HUES48 (cell line): ENCODE results near the gene VPS4A.
A peak's percentile ranks its signal among the peaks of the same experiment; 100 is the strongest.

Experiments
- H3K27ac ChIP-seq: one replicate; pipeline ENCODE4 v1.7.0; 2013; ENCODE audit warnings: low read depth, low read length, inconsistent platforms
- H3K27me3 ChIP-seq: 2 replicates; pipeline ENCODE4 v1.6.1; 2013; ENCODE audit warnings: mild to moderate bottlenecking, low read length; ENCODE audit not compliant: control insufficient read depth, insufficient read depth
- H3K36me3 ChIP-seq: 2 replicates; pipeline ENCODE4 v1.6.1; 2013; ENCODE audit warnings: low read length; ENCODE audit not compliant: control insufficient read depth, insufficient read depth
- H3K4me1 ChIP-seq: 2 replicates; pipeline ENCODE4 v1.6.1; 2013; ENCODE audit warnings: mild to moderate bottlenecking, low read length; ENCODE audit not compliant: control insufficient read depth, insufficient read depth
- H3K4me3 ChIP-seq: 2 replicates; pipeline ENCODE4 v1.5.1; 2013; ENCODE audit warnings: mild to moderate bottlenecking, low read depth, low read length
- H3K9ac ChIP-seq: 2 replicates; pipeline ENCODE4 v1.6.1; 2013; ENCODE audit warnings: mild to moderate bottlenecking, low read depth, low read length, moderate library complexity
- H3K9me3 ChIP-seq: 2 replicates; pipeline ENCODE4 v1.6.1; 2013; ENCODE audit warnings: low read length; ENCODE audit not compliant: control insufficient read depth, insufficient read depth

Gene VPS4A

DNA sequence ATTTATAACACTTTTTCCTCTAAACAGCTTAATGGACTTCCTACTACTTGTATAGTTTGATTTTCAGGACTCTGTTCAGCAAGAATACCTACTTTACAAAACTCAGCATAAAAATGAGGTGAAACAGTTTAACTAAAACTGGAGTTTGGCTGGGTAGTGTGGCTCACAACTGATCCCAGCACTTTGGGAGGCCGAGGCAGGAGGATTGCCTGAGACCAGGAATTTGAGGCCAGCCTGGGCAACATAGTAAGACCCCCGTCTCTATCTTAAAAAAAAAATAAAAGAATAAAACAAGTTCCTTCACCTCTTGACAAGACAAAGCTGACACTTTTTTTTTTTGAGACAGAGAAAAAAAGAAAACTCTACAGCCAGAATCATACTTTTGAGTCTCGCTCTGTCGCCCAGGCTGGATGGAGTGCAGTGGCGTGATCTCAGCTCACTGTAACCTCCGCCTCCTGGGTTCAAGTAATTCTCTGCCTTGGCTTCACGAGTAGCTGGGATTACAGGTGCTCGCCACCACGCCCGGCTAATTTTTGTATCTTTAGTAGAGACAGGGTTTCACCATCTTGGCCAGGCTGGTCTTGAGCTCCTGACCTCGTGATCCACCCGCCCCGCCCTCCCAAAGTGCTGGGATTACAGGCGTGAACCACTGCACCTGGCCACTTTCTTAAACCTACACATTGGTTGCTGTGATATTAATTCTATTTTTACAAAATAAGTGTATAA, 16.6 kb downstream of the VPS4A start:
- Histone ChIP-seq H3K9me3 (no peaks in the 10 kb centered on the region), H3K4me3 (no peak overlapping the region; the same call in none of the 2 replicates), H3K27ac (no peak overlapping the region), H3K36me3 (peaks cover 67% of the 10 kb centered on the region), H3K9ac (no peak overlapping the region), H3K27me3 (no peaks in the 10 kb centered on the region), H3K4me1 (peaks cover 12% of the 10 kb centered on the region)

DNA sequence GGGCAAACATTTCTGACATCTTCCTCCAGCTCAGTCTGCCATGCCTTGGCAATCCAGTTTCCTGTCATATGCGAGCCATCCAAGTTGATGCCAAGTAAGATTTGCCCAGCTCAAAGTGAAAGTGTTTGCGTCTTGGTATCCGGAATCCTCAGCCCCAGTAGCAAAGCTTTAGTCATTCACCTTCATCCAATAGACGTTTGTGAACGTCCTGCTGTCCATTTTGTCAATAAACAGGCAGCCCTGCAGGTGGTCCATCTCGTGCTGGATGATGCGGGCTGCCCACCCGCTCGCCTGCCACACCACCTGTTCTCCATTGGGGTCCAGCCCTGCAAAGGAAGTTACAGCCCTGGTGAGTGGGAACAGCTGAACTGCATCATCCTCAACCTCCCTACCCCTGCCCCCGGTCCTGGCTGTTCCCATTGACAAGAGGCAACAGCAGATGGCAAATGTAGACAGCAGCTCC, 17.7 kb downstream of the VPS4A start:
- Histone ChIP-seq H3K27me3 (no peaks in the 10 kb centered on the region), H3K9me3 (no peaks in the 10 kb centered on the region), H3K4me1 (peaks cover 12% of the 10 kb centered on the region), H3K36me3 (peaks cover 68% of the 10 kb centered on the region), H3K4me3 (peak overlapping the region; percentile 88), H3K9ac (peak overlapping the region; percentile 96), H3K27ac (no peak overlapping the region)

GRCh38 chr16:69329369-69330285, 18.5 kb downstream of the VPS4A start:
- peak overlapping the region; percentile 96 for H3K27ac ChIP-seq
- H3K4me1 ChIP-seq, result peaks cover 12% of the 10 kb centered on the region
- H3K4me3 ChIP-seq, result peak overlapping the region; percentile 88
- peak overlapping the region; percentile 96 for H3K9ac ChIP-seq
- H3K27me3 ChIP-seq, result no peaks in the 10 kb centered on the region
- peaks cover 68% of the 10 kb centered on the region for H3K36me3 ChIP-seq
- H3K9me3 ChIP-seq, result no peaks in the 10 kb centered on the region

DNA sequence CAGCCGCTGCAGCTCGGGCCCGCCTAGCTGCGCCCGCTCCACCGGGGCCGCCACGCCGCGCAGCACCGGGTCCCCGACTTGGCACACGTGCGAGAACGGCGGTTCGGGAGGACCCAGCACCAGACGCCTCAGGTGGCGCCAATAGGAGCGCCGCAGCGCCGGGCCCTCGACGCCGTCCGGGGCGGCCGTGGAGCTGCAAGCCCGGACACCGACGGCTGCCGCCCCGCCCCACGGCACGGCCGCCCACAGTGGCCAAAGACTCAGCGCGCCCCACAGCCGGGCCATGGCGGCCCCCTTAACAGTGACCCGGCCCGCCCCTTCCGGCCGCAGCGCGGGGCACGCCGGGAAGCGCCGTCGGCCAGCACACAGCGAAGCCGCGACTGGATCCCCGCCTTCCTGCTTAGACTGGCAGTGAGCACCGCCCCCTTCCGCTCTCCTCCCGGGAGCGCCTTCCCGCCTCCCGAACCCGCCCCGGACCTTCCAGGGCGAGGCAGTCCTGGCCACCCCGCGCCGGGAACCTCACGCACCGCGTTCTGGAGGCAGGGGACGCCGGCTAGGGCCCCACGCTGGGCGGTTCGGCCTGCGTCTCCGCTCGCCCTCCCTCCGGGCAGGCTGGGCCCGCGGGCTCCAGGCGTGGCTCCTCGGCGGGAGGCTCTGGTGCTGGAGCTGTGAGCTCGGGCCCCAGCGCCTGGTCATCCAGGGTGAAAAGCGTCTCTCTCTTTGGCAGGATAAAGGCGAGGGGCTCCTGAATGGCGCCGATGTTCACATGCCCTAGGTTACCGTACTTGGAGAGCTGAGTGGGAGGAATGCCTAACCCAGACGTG, 19.3 kb downstream of the VPS4A start, which contains the start of gene PDF:
PDF (minus strand) TSS at position 303 of the 824 bp plus-strand sequence; CDS start at position 285, 18 bp downstream.
- Histone ChIP-seq H3K36me3 (peaks cover 70% of the 10 kb centered on the region), H3K27ac (peak within 1 kb of the TSS; percentile 96), H3K9me3 (no peaks in the 10 kb centered on the region), H3K27me3 (no peaks in the 10 kb centered on the region), H3K4me3 (peak within 1 kb of the TSS; percentile 88), H3K4me1 (peaks cover 12% of the 10 kb centered on the region), H3K9ac (peak within 1 kb of the TSS; percentile 96)

- H3K36me3 ChIP-seq, result peaks cover 55% of the 10 kb centered on the region
- no peak overlapping the region for H3K4me3 ChIP-seq
- no peaks in the 10 kb centered on the region for H3K4me1 ChIP-seq
- H3K9me3 ChIP-seq, result no peaks in the 10 kb centered on the region
- H3K9ac ChIP-seq, result no peak overlapping the region
- no peak overlapping the region for H3K27ac ChIP-seq
- no peaks in the 10 kb centered on the region for H3K27me3 ChIP-seq
These were observed 23.5 kb downstream of the VPS4A start for GRCh38 chr16:69334696-69335095.

GRCh38 chr16:69338557-69339288, 27.6 kb downstream of the VPS4A start:
- H3K4me1 ChIP-seq, result 0 out of 2 replicates have a peak, but pooled peaks cover 3% of the 10 kb centered on the region
- H3K36me3 ChIP-seq, result peaks cover 65% of the 10 kb centered on the region
- peak overlapping the region; percentile 91 for H3K27ac ChIP-seq
- H3K9ac ChIP-seq, result peak overlapping the region; percentile 92
- no peaks in the 10 kb centered on the region for H3K27me3 ChIP-seq
- no peaks in the 10 kb centered on the region for H3K9me3 ChIP-seq
- H3K4me3 ChIP-seq, result peak overlapping the region; percentile 90

DNA sequence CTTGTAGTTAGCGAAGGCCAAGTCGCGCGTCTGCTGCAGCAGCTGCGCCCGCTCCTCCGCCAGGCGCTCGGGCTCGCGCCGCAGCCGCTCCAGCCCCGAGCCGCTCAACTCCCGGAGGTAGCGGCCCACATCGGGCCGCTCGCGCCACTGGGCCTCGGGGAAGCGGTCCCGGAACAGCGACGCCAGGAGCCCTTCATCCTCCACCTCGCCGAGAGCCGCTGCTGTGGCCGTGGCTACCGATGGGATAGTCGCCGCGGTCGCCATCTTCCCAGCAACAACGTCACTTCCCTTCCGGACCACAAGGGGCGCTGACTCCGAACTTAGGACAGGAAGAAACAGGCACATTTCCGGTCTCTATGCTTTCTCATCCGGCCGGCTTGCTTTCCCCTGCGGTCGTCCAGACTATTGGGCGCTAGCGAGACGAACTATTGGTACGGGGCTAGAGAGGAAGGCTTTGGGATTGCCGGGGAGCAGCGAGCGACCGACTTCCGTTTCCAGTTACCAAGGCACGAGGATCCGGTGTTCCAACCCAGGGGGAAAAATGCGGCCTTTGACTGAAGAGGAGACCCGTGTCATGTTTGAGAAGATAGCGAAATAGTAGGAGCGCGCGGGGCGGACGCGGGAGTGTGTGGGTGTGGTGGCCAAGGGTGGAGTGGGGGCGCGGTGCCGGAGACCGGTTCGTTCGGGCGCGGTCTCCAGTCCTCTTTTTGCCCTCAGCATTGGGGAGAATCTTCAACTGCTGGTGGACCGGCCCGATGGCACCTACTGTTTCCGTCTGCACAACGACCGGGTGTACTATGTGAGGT, 28.3 kb downstream of the VPS4A start, which contains the start of the genes COG8 and NIP7:
COG8 (minus strand) TSS at position 276 of the 806 bp plus-strand sequence; CDS start at position 264, 12 bp downstream.
NIP7 (plus strand) TSS at position 484 of the 806 bp plus-strand sequence; CDS start at position 542, 58 bp downstream.
- no peaks in the 10 kb centered on the region for H3K9me3 ChIP-seq
- peaks cover 63% of the 10 kb centered on the region for H3K36me3 ChIP-seq
- 0 out of 2 replicates have a peak, but pooled peaks cover 3% of the 10 kb centered on the region for H3K4me1 ChIP-seq
- H3K4me3 ChIP-seq, result peak within 1 kb of the TSS; percentile 90
- peak within 1 kb of the TSS; percentile 91 for H3K27ac ChIP-seq
- peak within 1 kb of the TSS; percentile 92 for H3K9ac ChIP-seq
- H3K27me3 ChIP-seq, result no peaks in the 10 kb centered on the region

GRCh38 chr16:69340095-69340644, 29.0 kb downstream of the VPS4A start:
- Histone ChIP-seq H3K4me1 (0 out of 2 replicates have a peak, but pooled peaks cover 3% of the 10 kb centered on the region), H3K9ac (peak overlapping the region; percentile 92), H3K9me3 (no peaks in the 10 kb centered on the region), H3K36me3 (peaks cover 56% of the 10 kb centered on the region), H3K27ac (peak overlapping the region; percentile 91), H3K4me3 (peak overlapping the region; percentile 90), H3K27me3 (no peaks in the 10 kb centered on the region)

DNA sequence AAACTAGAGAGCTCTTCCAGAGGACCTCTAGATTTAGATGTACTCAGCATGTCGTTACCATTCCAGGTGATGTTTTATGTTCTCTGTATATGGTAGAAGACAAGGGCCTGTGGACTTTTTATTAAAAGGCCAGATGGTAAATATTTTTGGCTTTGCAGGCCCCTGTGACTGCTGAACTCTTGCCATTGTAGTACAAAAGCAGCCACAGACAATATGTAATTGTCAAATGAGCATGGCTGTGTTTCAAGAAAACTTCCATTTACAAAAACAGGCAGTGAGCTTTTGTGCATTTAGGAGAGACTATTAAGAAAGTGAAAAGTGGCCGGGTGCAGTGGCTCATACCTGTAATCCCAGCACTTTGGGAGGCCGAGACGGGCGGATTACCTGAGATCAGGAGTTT, 33.0 kb downstream of the VPS4A start:
- no peaks in the 10 kb centered on the region for H3K27me3 ChIP-seq
- no peaks in the 10 kb centered on the region for H3K9me3 ChIP-seq
- no peak overlapping the region for H3K4me3 ChIP-seq
- H3K4me1 ChIP-seq, result 0 out of 2 replicates have a peak, but pooled peaks cover 3% of the 10 kb centered on the region
- H3K36me3 ChIP-seq, result peaks cover 36% of the 10 kb centered on the region
- H3K27ac ChIP-seq, result no peak overlapping the region
- H3K9ac ChIP-seq, result no peak overlapping the region
